AG04449 (cell line): ENCODE results near the gene LCE1A.

Experiments used
- CTCF ChIA-PET: fragments of 350-600 bp; formaldehyde crosslinking; extraction: SDS; loops from one replicate; lab custom pipeline; 2021; ENCODE audit warnings: antibody characterized with exemption; lab: Yijun Ruan, JAX
- POLR2A ChIA-PET: fragments of 400-600, 350-600 bp; formaldehyde crosslinking; extraction: SDS; loops from one replicate; lab custom pipeline; 2020; ENCODE audit warnings: antibody characterized with exemption, inconsistent platforms; lab: Yijun Ruan, JAX
- DNase-seq: peaks from one replicate; pipeline ENCODE4 v3.0.0-alpha.2; 2010; ENCODE audit warnings: low read depth, low spot score
- H3K4me3 ChIP-seq: 2 replicates; pipeline ENCODE4 v1.5.1; 2011; ENCODE audit warnings: low read depth, mild to moderate bottlenecking, control low read depth, low read length
- CTCF ChIP-seq: IDR thresholded peaks from one replicate; pipeline ENCODE4 v1.5.1; 2011; ENCODE audit warnings: mild to moderate bottlenecking, moderate library complexity, low read length, control low read depth, inconsistent platforms; ENCODE audit not compliant: insufficient read depth; ENCODE audit errors: missing control alignments

LCE1A gene

GRCh38 chr1:152827173-152827572 is at the start of gene LCE1A:
TSS of gene LCE1A (plus strand) at chr1:152827473. CDS start at chr1:152827473, 0 bp downstream.
- no peak within 1 kb of the TSS for H3K4me3 ChIP-seq
- POLR2A ChIA-PET = no interaction called here
- TF ChIP-seq CTCF = no peak
- CTCF ChIA-PET = no interaction called here
- DNase-seq = no peak

- DNase-seq = no peak
- ChIA-PET CTCF (interaction anchor here (1.2 kb wide), 1 partner anchor 36 kb away, joined by 3 read pairs; no protein-coding TSS in a partner anchor), POLR2A (no interaction called here)
- TF ChIP-seq CTCF = peak; percentile 26
- H3K4me3 ChIP-seq = no peak overlapping the region
These were observed 49.6 kb upstream of the LCE1A start for GRCh38 chr1:152777510-152778137.

- H3K4me3 ChIP-seq = no peak overlapping the region
- CTCF ChIA-PET = no interaction called here
- POLR2A ChIA-PET = no interaction called here
- DNase-seq = no peak
- TF ChIP-seq CTCF = no peak
These were observed 44.2 kb upstream of the LCE1A start for GRCh38 chr1:152783095-152783494.

GRCh38 chr1:152786077-152786476 is 41.2 kb upstream of the LCE1A start, which contains the start of gene LCE1E:
TSS of gene LCE1E (plus strand) at chr1:152786257. CDS start at chr1:152787300, 1,043 bp downstream.
- DNase-seq = no peak
- H3K4me3 ChIP-seq = no peak within 1 kb of the TSS
- CTCF ChIA-PET = interaction anchor here (1.2 kb wide), 1 partner anchor 11 kb away, joined by 3 read pairs; the partner anchor contains the start of gene LCE1D
- POLR2A ChIA-PET = no interaction called here
- TF ChIP-seq CTCF = no peak

GRCh38 chr1:152795686-152796085 is 31.6 kb upstream of the LCE1A start:
- CTCF ChIA-PET = no interaction called here
- H3K4me3 ChIP-seq = no peak overlapping the region
- no peak for TF ChIP-seq CTCF
- POLR2A ChIA-PET = no interaction called here
- no peak for DNase-seq

- ChIA-PET POLR2A (no interaction called here), CTCF (interaction anchor here (1.3 kb wide), 1 partner anchor 10 kb away, joined by 3 read pairs; the partner anchor contains the start of gene LCE1E)
- no peak for TF ChIP-seq CTCF
- H3K4me3 ChIP-seq = no peak within 1 kb of the TSS
- no peak for DNase-seq
These were observed 30.9 kb upstream of the LCE1A start, which contains the start of gene LCE1D for GRCh38 chr1:152796421-152796820. TSS of gene LCE1D (plus strand) at chr1:152796721. CDS start at chr1:152797795, 1,074 bp downstream.
